Stomach (tissue), 4 donors: ENCODE data around the gene SERPINF2.

Experiments used
- CTCF ChIP-seq, 7 experiments: fragments of 450-650 bp in 4 of 7; fragments of 200-600 bp in 3 of 7; sonication (generic) in 3 of 7; IDR thresholded peaks; one replicate each; pipeline ENCODE4 v1.5.1; 2016 to 2019; ENCODE audit warnings: antibody characterized with exemption in 7 of 7, control low read depth in 2 of 7, mild to moderate bottlenecking in 1 of 7
- POLR2A ChIP-seq, 4 donors: fragments of 450-650 bp; IDR thresholded peaks; one replicate each; pipeline ENCODE4 v1.6.1; 2016; ENCODE audit warnings: antibody characterized with exemption in 4 of 4, control low read depth in 2 of 4, mild to moderate bottlenecking in 1 of 4, moderate library complexity in 1 of 4

- TF ChIP-seq CTCF (IDR thresholded peaks at IDR 0.05) (peak in 5 of 7 experiments; percentile 91 to 98 (median 94)), POLR2A (IDR thresholded peaks at IDR 0.05) (no peak)
Measured at GRCh38 chr17:1720856-1721386, 21.8 kb upstream of the SERPINF2 start.
